Hematopoietic multipotent progenitor cell treated with erythropoietin and hydrocortisone succinate and interleukin-3 and kit ligand, for 17 days (in vitro differentiated cells): ENCODE results near the gene MARCHF11.

ENCODE experiments used
- DNase-seq: peaks from one replicate; pipeline ENCODE4 v3.0.0-alpha.2; 2015; ENCODE audit warnings: low spot score

MARCHF11 gene

DNA sequence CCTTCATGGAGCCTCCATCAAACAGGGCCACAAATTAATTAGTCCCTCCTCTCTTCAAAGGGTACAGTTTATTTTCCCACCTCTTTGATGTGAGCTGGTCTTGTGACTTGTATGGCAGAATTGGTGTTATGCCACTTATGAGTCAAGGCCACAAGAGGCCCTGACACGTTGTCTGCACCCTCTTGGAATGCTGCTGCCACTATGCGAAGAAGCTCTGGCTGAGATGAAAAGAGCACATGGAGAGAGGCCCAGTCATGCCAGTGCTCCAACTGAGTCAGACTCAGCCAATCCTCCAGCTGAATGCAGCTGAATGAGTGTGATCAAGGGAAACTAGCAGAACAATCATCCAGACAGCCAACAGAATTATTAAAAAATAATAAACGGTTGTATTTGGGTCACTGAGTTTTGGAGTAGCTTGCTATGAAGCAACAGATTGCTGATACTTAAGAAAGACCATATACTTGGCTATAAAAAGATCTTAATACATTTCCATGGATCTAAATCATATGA, 128.3 kb downstream of the MARCHF11 start:
- no peak for DNase-seq

DNA sequence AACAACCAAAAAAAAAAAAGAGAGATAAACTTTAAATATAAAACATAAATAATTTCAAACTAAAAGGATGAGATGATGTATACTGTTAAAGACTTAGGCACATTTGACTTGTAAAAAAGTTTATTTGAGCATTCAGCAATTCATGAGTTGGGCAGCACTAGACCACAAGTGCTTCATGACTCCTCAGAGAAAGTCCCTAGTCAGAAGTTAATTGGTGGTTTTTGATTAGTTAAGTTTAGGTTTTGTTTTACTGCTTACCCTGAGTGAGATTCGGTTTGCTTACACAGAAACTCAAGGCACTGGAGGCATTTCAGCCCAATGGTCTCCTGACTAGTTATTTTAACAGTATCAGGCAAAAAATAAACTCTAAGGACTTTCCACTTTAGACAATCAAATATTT, 129.2 kb downstream of the MARCHF11 start:
- no peak for DNase-seq

DNA sequence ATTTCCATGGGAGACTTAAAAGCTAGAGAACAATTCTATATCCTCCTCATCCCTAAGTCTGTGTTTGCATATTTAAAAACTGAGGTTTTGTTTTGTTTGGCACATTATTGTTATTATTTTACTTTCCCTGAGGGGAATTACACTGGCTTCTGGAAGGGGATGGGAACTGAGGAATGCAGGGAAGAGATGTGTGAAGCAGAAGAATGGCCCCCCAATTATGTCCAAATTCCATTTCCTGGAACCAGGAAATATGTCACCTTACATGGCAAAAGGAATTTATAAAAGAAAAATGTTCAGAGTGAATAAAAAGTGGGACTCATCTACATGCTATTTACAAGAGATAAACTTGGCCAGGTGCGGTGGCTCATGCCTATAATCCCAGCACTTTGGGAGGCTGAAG, 129.8 kb downstream of the MARCHF11 start:
- DNase-seq = no peak

DNA sequence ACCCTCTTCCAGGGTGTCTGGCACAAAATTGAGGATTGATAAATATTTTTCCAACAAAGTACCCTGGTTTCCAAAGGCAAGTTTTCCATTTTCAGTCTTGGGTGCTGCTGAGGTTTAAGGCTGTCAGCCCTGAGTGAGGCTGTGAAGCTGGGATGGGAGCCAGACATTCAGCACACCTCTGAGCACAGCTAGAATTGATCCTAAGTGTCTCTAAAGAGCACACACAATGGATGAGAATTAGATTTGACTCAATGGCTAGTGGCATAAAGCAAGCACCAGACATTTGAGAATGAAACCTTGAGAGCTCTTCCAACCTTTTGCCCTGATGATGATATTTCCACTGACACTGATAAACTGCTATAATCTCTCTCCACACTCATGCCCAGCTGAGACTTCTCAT, 131.5 kb downstream of the MARCHF11 start:
- no peak for DNase-seq

DNA sequence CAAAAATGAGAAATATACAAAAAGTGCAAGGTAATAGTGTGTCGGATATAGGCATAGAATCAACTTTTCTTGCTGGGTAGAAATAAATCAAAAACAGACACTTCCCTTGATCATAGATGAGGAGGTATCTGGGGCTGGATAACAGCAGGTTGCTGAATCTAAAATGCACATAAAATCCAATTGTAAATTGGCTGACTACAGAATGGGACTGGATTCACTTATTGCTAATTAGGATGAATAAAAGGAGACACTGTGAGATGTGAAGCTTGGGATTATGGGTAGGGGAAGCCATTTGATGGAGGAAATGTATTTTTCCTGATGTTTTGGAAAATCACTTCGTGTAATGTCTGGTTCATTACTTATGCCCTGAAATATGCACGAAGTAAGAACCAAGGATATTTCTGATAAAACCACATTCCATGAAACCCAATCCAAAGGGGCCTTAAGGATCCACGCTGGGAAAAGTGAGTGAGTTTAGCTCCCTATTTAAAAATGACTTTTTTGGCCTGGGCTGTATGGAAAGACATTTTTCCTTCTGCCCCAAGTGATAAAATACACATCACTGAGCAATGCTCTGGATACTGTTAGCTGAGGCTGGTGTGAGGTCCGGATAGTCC, 136.1 kb downstream of the MARCHF11 start:
- no peak for DNase-seq

DNA sequence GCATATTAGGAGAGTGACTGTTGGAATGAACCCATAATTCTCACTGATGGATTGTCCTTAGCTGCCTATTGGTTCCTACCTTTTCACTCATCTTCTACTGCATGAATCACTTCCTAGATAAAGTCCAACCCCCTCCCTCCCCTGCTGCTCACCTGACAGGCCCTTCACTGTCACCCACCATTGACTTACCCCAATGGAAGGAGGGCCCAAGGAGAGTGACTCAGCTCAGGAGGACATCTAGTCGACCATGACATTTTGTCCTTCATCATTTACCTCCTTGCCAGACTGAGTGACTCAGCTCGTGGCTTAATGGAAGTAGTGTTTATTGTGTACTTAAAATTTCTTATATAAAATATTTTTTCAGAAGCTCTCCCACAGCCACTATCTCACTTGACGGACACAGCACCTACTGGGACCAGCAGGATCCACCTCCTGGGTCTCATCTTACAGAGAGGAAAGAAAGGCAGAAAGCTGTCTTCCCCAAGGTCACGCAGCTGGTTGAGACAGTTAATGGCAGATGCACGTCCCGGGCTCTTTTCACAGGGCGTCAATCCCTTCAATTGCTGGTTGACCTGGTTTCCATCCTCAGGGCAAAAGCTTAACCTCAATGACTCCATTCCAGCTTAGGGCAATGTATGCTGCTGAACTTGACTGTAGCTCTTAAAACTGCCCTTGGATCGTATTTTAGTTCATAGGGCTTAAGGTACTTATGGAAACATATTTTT, 142.3 kb downstream of the MARCHF11 start:
- DNase-seq = no peak

DNA sequence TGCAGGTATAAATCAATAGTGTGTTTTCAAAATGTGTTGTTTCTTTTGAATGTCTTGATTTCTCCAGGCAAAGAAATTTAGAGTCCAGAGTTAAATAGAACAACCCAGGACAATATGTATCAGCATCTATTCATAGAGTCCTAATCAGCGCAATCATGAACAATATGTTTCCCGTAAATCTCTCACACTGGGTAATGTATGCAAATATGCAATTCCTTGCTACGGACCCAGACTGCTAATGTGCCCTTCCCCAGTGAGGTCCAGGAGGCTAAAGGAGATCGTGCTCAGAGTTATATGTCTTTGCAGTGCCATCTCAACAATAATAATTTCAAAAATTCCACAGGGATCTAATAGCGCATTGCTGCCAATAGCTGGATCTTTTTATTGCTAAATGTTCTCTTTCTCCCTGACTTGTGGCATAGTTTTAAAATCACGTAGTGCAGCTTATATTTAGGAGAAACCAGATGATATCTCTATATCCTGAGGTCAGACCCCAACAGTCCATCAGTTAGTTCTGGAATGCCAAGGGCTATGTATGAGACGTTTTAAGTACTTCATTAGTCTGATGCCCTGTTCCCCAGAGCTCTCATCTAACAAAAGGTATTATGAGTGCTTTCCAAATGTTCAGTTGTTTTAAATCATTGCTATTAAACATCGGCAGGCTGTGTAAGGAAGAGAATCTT, 145.1 kb downstream of the MARCHF11 start:
- DNase-seq = no peak

DNA sequence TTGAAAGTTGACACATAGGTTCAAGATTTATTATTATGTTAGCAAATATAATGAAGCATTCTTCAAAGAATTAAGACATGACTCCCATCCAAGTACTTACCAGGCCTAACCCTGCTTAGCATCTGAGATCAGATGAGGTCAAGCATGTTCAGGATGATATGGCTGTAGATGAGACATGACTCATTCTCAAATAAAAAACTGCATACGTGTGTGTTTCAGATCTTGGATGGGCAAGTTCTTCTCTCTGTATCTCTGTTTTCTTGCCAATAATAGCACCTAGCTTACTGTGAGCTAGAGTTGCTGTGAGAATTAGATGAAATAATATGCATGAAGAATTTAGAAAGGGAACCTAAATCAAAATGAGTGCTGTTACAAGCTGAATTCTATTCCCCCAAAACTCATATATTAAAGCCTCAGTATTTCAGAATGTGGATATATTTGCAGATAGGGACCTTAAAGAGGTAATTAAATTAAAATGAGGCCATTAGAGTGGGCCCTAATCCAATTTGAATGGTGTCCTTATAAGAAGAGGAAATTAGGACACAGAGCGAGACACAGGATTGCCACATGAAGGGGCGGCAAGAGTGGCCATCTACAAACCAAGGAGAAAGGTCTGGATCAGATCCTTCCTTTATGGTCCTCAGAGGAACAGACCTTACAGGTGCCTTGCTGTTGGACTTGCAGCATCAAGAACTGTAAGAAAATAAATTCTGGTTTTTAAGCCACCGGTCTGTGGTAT, 146.2 kb downstream of the MARCHF11 start:
- DNase-seq = no peak

DNA sequence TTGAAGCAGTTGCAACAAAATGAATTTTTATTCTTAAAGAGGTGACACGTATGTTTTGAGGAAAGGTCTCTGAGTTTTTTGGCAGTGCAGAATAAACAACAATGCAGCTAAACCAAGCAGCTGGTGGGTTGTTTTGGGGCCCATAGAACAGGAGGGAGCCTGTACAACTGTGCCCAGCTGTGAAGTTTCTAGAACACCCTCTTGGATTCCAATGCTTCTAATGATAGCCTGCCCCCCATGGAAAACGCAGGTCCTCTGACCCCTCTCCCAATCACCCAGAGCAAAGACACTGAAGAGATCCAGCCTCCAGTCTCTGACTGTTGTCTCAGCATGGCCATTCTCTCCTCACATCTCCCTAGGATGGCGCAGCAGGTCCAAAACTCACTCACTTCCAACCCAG, 150.9 kb downstream of the MARCHF11 start:
- no peak for DNase-seq

DNA sequence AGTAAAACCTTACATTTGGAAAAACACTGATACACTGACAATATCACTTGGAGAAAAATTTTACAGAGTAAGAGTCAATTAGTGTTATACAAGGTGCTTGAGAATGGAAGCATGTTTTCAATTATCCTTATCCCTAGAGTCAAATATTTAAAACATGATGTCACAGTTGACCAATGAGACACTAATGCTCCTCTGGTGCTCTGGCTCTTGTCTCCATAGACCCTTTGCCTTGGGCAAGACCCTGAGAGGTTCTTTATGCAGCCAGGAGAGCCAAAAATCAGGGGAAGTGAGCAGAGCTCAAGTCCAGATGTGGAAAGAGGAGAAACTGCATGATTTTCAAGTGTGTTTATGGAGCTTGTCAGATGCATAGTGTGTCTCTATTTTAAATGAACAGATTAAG, 153.9 kb downstream of the MARCHF11 start:
- DNase-seq = no peak

DNA sequence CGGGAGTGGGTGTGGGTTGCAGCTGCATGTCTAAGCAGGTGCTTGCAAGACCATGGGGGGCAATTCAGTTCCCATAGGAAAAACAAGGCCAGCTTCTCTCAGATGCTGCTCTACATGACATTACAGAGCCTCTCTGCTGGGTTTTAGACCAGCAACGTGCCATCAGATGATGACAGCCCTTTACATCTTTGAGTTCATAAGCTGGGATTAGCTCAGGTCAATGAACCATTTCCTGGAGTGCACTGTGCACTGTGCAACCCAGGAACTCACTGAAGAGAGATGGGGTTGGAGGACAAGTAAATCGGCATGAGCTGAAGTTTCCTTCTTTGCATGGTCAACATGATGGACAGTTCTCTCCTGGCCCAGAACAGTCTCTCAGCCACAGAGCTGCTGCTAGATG, 160.6 kb downstream of the MARCHF11 start:
- DNase-seq = no peak

DNA sequence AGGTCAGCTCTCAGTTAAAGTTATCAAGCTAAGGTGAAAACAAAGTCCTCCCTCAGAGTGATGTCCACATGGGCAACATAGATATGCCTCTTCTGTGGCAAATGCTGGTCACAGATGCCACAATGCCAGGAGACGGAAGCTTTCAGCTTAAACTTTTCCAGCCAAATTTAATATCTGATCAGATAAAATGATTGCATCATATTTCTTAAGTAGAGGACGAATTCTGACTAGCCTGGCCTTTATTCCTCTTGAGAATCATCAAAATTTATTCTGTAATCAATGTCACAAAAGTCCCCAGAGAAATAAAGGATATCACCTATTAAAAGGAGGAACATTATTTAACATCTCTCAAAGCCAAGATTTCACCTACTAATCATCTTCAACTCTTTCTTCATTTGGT, 161.9 kb downstream of the MARCHF11 start:
- DNase-seq = no peak
